ENCODE results near the gene HPX. TPM values are rescaled to one million over a fixed set of nuclear protein-coding genes. Genes with fewer than 3 reads are reported as not detected.
A peak's percentile ranks its signal among the peaks of the same experiment; 100 is the strongest.

Gene HPX
- total and polyA plus RNA-seq, 10 donors = 0.65 to 3.8 (median 1.4) TPM; not detected in 1

- TF ChIP-seq POLR2AphosphoS5 (IDR thresholded peaks at IDR 0.05) = no peak
- no peak for TF ChIP-seq CTCF (IDR thresholded peaks at IDR 0.05 in 8 of 11, conservative IDR thresholded peaks at IDR 0.05 in 3 of 11)
- TF ChIP-seq POLR2A (IDR thresholded peaks at IDR 0.05) = no peak
- intact Hi-C loops (cut with DNase I; ENCODE audit: low total_unique reads) = no loop called here
Measured at GRCh38 chr11:6483015-6483414, 42.2 kb upstream of the HPX start.

GRCh38 chr11:6482441-6482840 is 41.7 kb upstream of the HPX start:
- intact Hi-C loops (cut with DNase I; ENCODE audit: low total_unique reads) = no loop called here
- Histone ChIP-seq H3K36me3 (peaks cover 0 to 77% (median 56%) of the 10 kb centered on the region in 6 donors), H3K27ac (peak overlapping the region; percentile 89 to 95 (median 94))

More at GRCh38 chr11:6483015-6483414, 42.2 kb upstream of the HPX start:
- H3K9me3 ChIP-seq = no peaks in the 10 kb centered on the region
- 83 to 96% (median 91%) methylated on average over 6 of the region's 6 CpGs for WGBS, 5 donors
- H3K27ac ChIP-seq = peak overlapping the region in 2 of 8 donors; percentile 93 to 95
- no peaks in the 10 kb centered on the region for H3K27me3 ChIP-seq (replicated peaks in 1 of 7)
- no peak for DNase-seq
- H3K36me3 ChIP-seq = peaks cover 0 to 77% (median 50%) of the 10 kb centered on the region in 6 donors
- H3K4me1 ChIP-seq = peaks cover 25 to 89% (median 49%) of the 10 kb centered on the region in 6 donors
- no peak overlapping the region for H3K4me3 ChIP-seq

GRCh38 chr11:6481924-6482275 is 41.1 kb upstream of the HPX start:
- intact Hi-C loops (cut with DNase I; ENCODE audit: low total_unique reads) = no loop called here
- H3K4me3 ChIP-seq = peak overlapping the region; percentile 58 to 87 (median 76)
- TF ChIP-seq POLR2A (IDR thresholded peaks at IDR 0.05) (no peak), POLR2AphosphoS5 (IDR thresholded peaks at IDR 0.05) (no peak), CTCF (IDR thresholded peaks at IDR 0.05 in 8 of 11, conservative IDR thresholded peaks at IDR 0.05 in 3 of 11) (no peak)
- peak; percentile 87 for DNase-seq
- WGBS, 5 donors = 5 to 11% (median 7%) methylated on average over 5 to 13 of the region's 13 CpGs
- peaks cover 25 to 79% (median 47%) of the 10 kb centered on the region in 6 donors for H3K4me1 ChIP-seq
- H3K9me3 ChIP-seq = no peaks in the 10 kb centered on the region
- H3K27me3 ChIP-seq (replicated peaks in 1 of 7) = no peaks in the 10 kb centered on the region
- H3K27ac ChIP-seq = peak overlapping the region; percentile 89 to 95 (median 94)
- H3K36me3 ChIP-seq = peaks cover 0 to 77% (median 60%) of the 10 kb centered on the region in 6 donors

More at GRCh38 chr11:6482441-6482840, 41.7 kb upstream of the HPX start:
- peak overlapping the region in 7 of 8 donors; percentile 58 to 87 (median 77) for H3K4me3 ChIP-seq
- 74 to 88% (median 83%) methylated on average over 4 of the region's 4 CpGs for WGBS, 5 donors
- no peaks in the 10 kb centered on the region for H3K27me3 ChIP-seq (replicated peaks in 1 of 7)
- no peaks in the 10 kb centered on the region for H3K9me3 ChIP-seq
- peaks cover 25 to 83% (median 47%) of the 10 kb centered on the region in 6 donors for H3K4me1 ChIP-seq
- TF ChIP-seq CTCF (IDR thresholded peaks at IDR 0.05 in 8 of 11, conservative IDR thresholded peaks at IDR 0.05 in 3 of 11) (no peak), POLR2A (IDR thresholded peaks at IDR 0.05) (no peak), POLR2AphosphoS5 (IDR thresholded peaks at IDR 0.05) (no peak)
- no peak for DNase-seq

- Histone ChIP-seq H3K4me3 (peak within 1 kb of the TSS; percentile 58 to 87 (median 76)), H3K4me1 (peaks cover 25 to 73% (median 42%) of the 10 kb centered on the region in 6 donors), H3K27me3 (replicated peaks in 1 of 7) (no peaks in the 10 kb centered on the region), H3K36me3 (peaks cover 0 to 77% (median 58%) of the 10 kb centered on the region in 6 donors), H3K27ac (peak within 1 kb of the TSS; percentile 89 to 95 (median 94)), H3K9me3 (no peaks in the 10 kb centered on the region)
- TF ChIP-seq POLR2AphosphoS5 (IDR thresholded peaks at IDR 0.05) = peak; percentile 98 to 99 (median 99)
- TF ChIP-seq CTCF (IDR thresholded peaks at IDR 0.05 in 8 of 11, conservative IDR thresholded peaks at IDR 0.05 in 3 of 11) = peak in 1 of 11 experiments; percentile 42
- peak; percentile 42 to 71 (median 55) for TF ChIP-seq POLR2A (IDR thresholded peaks at IDR 0.05)
- WGBS, 5 donors = 0 to 1% (median 0%) methylated on average over 31 to 66 of the region's 66 CpGs
- DNase-seq = peak; percentile 100
- intact Hi-C loops (cut with DNase I; ENCODE audit: low total_unique reads) = no loop called here
Measured at GRCh38 chr11:6481012-6481923, 40.5 kb upstream of the HPX start, which contains the start of the genes ARFIP2 and TIMM10B. Gene ARFIP2 (minus strand): TSS chr11:6481331. CDS start chr11:6480421, 910 bp downstream. Gene TIMM10B (plus strand): TSS chr11:6481501. CDS start chr11:6481517, 16 bp downstream.
